IMR-90 (cell line): ENCODE results near the gene FAM20B. TPM values are rescaled to one million over a fixed set of nuclear protein-coding genes. Genes with fewer than 3 reads are reported as not detected.

Experiments
- ATAC-seq: fragments of 200-7000 bp; cut with Tn5 transposase; 2 replicates; pipeline ENCODE4 v1.9.1; 2020; ENCODE audit warnings: low read depth, mild to moderate bottlenecking, moderate library complexity
- BruUV-seq: library from RNA; stranded (reverse); fragments of 400-500 nt; replicated peaks from 2 replicates; lab custom pipeline; 2021; lab: Mats Ljungman, UMichigan
- CTCF ChIA-PET: fragments of 300-600 bp; formaldehyde crosslinking; extraction: SDS; loops from one replicate; lab custom pipeline; 2021; ENCODE audit warnings: antibody characterized with exemption; lab: Yijun Ruan, JAX
- POLR2A ChIA-PET: fragments of 300-600 bp; sonication (Branson Sonifier 250); formaldehyde crosslinking; loops from one replicate; lab custom pipeline; 2022; ENCODE audit warnings: antibody characterized with exemption; ENCODE audit not compliant: unreplicated experiment; lab: Charles Lee
- DNase-seq: peaks from one replicate; pipeline ENCODE4 v3.0.0; 2013
- H2AFZ ChIP-seq: replicated peaks from 2 replicates; pipeline ENCODE3; 2013; ENCODE audit warnings: low read length, mild to moderate bottlenecking; ENCODE audit not compliant: poor library complexity
- H2AK5ac ChIP-seq: 2 replicates; pipeline ENCODE4 v1.6.1; 2013; ENCODE audit warnings: low read depth, low read length, inconsistent platforms
- H2AK9ac ChIP-seq: replicated peaks from 2 replicates; pipeline ENCODE3; 2013; ENCODE audit warnings: mild to moderate bottlenecking, low read depth, low read length, moderate library complexity; ENCODE audit not compliant: poor library complexity
- H2BK120ac ChIP-seq: 2 replicates; pipeline ENCODE4 v1.6.1; 2013; ENCODE audit warnings: low read depth, low read length, inconsistent platforms
- H2BK15ac ChIP-seq: 3 replicates; pipeline ENCODE4 v1.6.1; 2013; ENCODE audit warnings: low read depth, low read length, inconsistent platforms
- H2BK20ac ChIP-seq: 2 replicates; pipeline ENCODE4 v1.6.1; 2013; ENCODE audit warnings: low read depth, mild to moderate bottlenecking, inconsistent platforms, low read length, moderate library complexity
- H2BK5ac ChIP-seq: 2 replicates; pipeline ENCODE4 v1.6.1; 2013; ENCODE audit warnings: mild to moderate bottlenecking, low read depth, low read length, inconsistent platforms; ENCODE audit not compliant: poor library complexity, severe bottlenecking
- H3K14ac ChIP-seq: replicated peaks from 2 replicates; pipeline ENCODE4 v1.6.1; 2013; ENCODE audit warnings: low read depth, low read length, inconsistent platforms
- H3K18ac ChIP-seq: 2 replicates; pipeline ENCODE4 v1.6.1; 2013; ENCODE audit warnings: low read depth, low read length, control low read depth
- H3K23ac ChIP-seq: 2 replicates; pipeline ENCODE4 v1.6.1; 2013; ENCODE audit warnings: low read depth, low read length, inconsistent platforms
- H3K27ac ChIP-seq: 2 replicates; pipeline ENCODE4 v1.5.1; 2013; ENCODE audit warnings: mild to moderate bottlenecking, control low read depth, low read length; ENCODE audit not compliant: insufficient read depth
- H3K27me3 ChIP-seq: 2 replicates; pipeline ENCODE4 v1.6.1; 2013; ENCODE audit warnings: low read length; ENCODE audit not compliant: control insufficient read depth, insufficient read depth
- H3K36me3 ChIP-seq: 2 replicates; pipeline ENCODE4 v1.6.1; 2013; ENCODE audit warnings: low read length, mixed read lengths; ENCODE audit not compliant: control insufficient read depth, insufficient read depth
- H3K4ac ChIP-seq: 2 replicates; pipeline ENCODE4 v1.6.1; 2013; ENCODE audit warnings: low read depth, low read length, inconsistent platforms
- H3K4me1 ChIP-seq: 2 replicates; pipeline ENCODE4 v1.6.1; 2013; ENCODE audit warnings: low read length, mixed read lengths; ENCODE audit not compliant: control insufficient read depth, insufficient read depth
- H3K4me2 ChIP-seq: 2 replicates; pipeline ENCODE4 v1.6.1; 2013; ENCODE audit warnings: low read depth, mild to moderate bottlenecking, control low read depth, low read length, moderate library complexity
- H3K4me3 ChIP-seq: 2 replicates; pipeline ENCODE4 v1.5.1; 2013; ENCODE audit warnings: low read depth, mild to moderate bottlenecking, control low read depth, low read length, moderate library complexity; ENCODE audit not compliant: insufficient read depth
- H3K56ac ChIP-seq: 2 replicates; pipeline ENCODE4 v1.6.1; 2013; ENCODE audit warnings: low read length, inconsistent platforms; ENCODE audit not compliant: insufficient read depth; ENCODE audit errors: extremely low read depth
- H3K79me1 ChIP-seq, 2 experiments: 2 replicates each; pipeline ENCODE4 v1.6.1; 2013; ENCODE audit warnings: low read length in 2 of 2, inconsistent platforms in 1 of 2, low read depth in 1 of 2
- H3K9ac ChIP-seq: 2 replicates; pipeline ENCODE4 v1.6.1; 2013; ENCODE audit warnings: low read depth, low read length, control low read depth
- H3K9me1 ChIP-seq: 2 replicates; pipeline ENCODE4 v1.6.1; 2013; ENCODE audit warnings: low read length, inconsistent platforms; ENCODE audit not compliant: insufficient read depth
- H3K9me3 ChIP-seq: 2 replicates; pipeline ENCODE4 v1.6.1; 2013; ENCODE audit warnings: low read length; ENCODE audit not compliant: control insufficient read depth, insufficient read depth
- H4K20me1 ChIP-seq: 2 replicates; pipeline ENCODE4 v1.6.1; 2013; ENCODE audit warnings: low read length, inconsistent platforms; ENCODE audit not compliant: insufficient read depth
- H4K5ac ChIP-seq: 2 replicates; pipeline ENCODE4 v1.6.1; 2013; ENCODE audit warnings: mild to moderate bottlenecking, low read depth, low read length, control low read depth
- H4K8ac ChIP-seq, 2 experiments: 2 replicates each; pipeline ENCODE4 v1.6.1; 2013; ENCODE audit warnings: low read depth in 2 of 2, low read length in 2 of 2, control low read depth in 1 of 2, inconsistent platforms in 1 of 2
- H4K91ac ChIP-seq: 2 replicates; pipeline ENCODE4 v1.6.1; 2013; ENCODE audit warnings: low read depth, low read length, inconsistent platforms; ENCODE audit not compliant: insufficient read depth
- BHLHE40 ChIP-seq: fragments of 150-350 bp; IDR thresholded peaks from 2 replicates; pipeline ENCODE4 v1.6.1; 2016; ENCODE audit warnings: mild to moderate bottlenecking, low read depth, low read length
- CEBPB ChIP-seq: IDR thresholded peaks from 2 replicates; pipeline ENCODE4 v1.6.1; 2012; ENCODE audit warnings: low read depth, low read length, improper control_type of control experiment
- CHD1 ChIP-seq: IDR thresholded peaks from 2 replicates; pipeline ENCODE4 v1.6.1; 2012; ENCODE audit warnings: low read depth, low read length, improper control_type of control experiment
- CTCF ChIP-seq: conservative IDR thresholded peaks from 2 replicates; pipeline ENCODE4 v1.5.1; 2012; ENCODE audit warnings: mild to moderate bottlenecking, low read depth, low read length, improper control_type of control experiment
- ELK1 ChIP-seq: fragments of 150-350 bp; IDR thresholded peaks from 2 replicates; pipeline ENCODE4 v1.6.1; 2016; ENCODE audit warnings: low read depth, mild to moderate bottlenecking, low read length, moderate library complexity, borderline replicate concordance
- MAFK ChIP-seq: IDR thresholded peaks from 2 replicates; pipeline ENCODE4 v1.6.1; 2012; ENCODE audit warnings: low read depth, low read length, improper control_type of control experiment
- MAZ ChIP-seq: IDR thresholded peaks from 2 replicates; pipeline ENCODE4 v1.6.1; 2012; ENCODE audit warnings: low read depth, mild to moderate bottlenecking, low read length, improper control_type of control experiment, moderate library complexity, borderline replicate concordance
- NFE2L2 ChIP-seq: fragments of 150-350 bp; IDR thresholded peaks from 2 replicates; pipeline ENCODE4 v1.6.1; 2016; ENCODE audit warnings: low read depth, mild to moderate bottlenecking, low read length
- POLR2A ChIP-seq: IDR thresholded peaks from 2 replicates; pipeline ENCODE4 v1.6.1; 2012; ENCODE audit warnings: mild to moderate bottlenecking, low read depth, low read length
- RAD21 ChIP-seq: IDR thresholded peaks from 2 replicates; pipeline ENCODE4 v1.6.1; 2012; ENCODE audit warnings: low read length, improper control_type of control experiment
- RCOR1 ChIP-seq: IDR thresholded peaks from 2 replicates; pipeline ENCODE4 v1.6.1; 2012; ENCODE audit warnings: mild to moderate bottlenecking, low read length, improper control_type of control experiment; ENCODE audit not compliant: insufficient replicate concordance
- RFX5 ChIP-seq: IDR thresholded peaks from 2 replicates; pipeline ENCODE4 v1.8.0; 2012; ENCODE audit warnings: low read depth, mild to moderate bottlenecking, low read length, moderate library complexity
- SMC3 ChIP-seq: fragments of 150-350 bp; IDR thresholded peaks from 2 replicates; pipeline ENCODE4 v1.6.1; 2016; ENCODE audit warnings: low read depth, mild to moderate bottlenecking, antibody characterized with exemption, low read length, moderate library complexity
- USF2 ChIP-seq: fragments of 150-350 bp; IDR thresholded peaks from 2 replicates; pipeline ENCODE4 v1.6.1; 2017; ENCODE audit warnings: mild to moderate bottlenecking, antibody characterized with exemption, low read length, low read depth
- WGBS, 2 experiments: methylation state at CpG; one replicate each; pipeline versions ENCODE4 v1.1.5 to v1.1.7; 2013; ENCODE audit warnings: missing lambda C conversion rate in 2 of 2; ENCODE audit not compliant: insufficient read length in 1 of 2; ENCODE audit errors: extremely low coverage in 2 of 2; 5-methylcytosine and 5-hydroxymethylcytosine counted together
- dilution Hi-C: fragments of 300-500 bp; cut with HindIII; formaldehyde crosslinking; loops from one replicate; pipeline ENCODE4 v1.14.3; 2018; ENCODE audit warnings: low sequenced_read_pairs; ENCODE audit not compliant: unreplicated experiment
- in situ Hi-C: fragments of 300-500 bp; cut with MboI; formaldehyde crosslinking; loops from 3 replicates; pipeline ENCODE4 v1.14.3; 2019; ENCODE audit warnings: low sequenced_read_pairs, inconsistent platforms, mixed read lengths
- intact Hi-C: fragments of 100-400 bp; cut with micrococcal nuclease; formaldehyde crosslinking; loops from 2 replicates; pipeline ENCODE4 v1.10.0; 2022
- polyA plus RNA-seq, 3 experiments: library from polyadenylated mRNA; depleted of rRNA; stranded (reverse); fragments of >200 nt; gene quantifications; 2 replicates each; pipeline ENCODE4 v1.2.3, GENCODE V29; 2012; ENCODE audit warnings: low replicate concordance in 1 of 3
- total RNA-seq: library from RNA; depleted of rRNA; stranded (reverse); fragments of >200 nt; gene quantifications from 2 replicates; pipeline ENCODE4 v1.2.3, GENCODE V29; 2012

The FAM20B gene
- total and polyA plus RNA-seq, 2 of the 4 experiments (the other 2 are of a cell fraction): 17.1 to 38.4 TPM

- Histone ChIP-seq H3K4ac (peak overlapping the region; percentile 13; the same call in 1 of the 2 replicates), H4K5ac (no peak overlapping the region), H3K4me2 (no peak overlapping the region), H3K56ac (no peak overlapping the region), H2AK5ac (0 out of 2 replicates have a peak overlapping the region, but pooled peaks have one; percentile 19), H3K18ac (no peak overlapping the region), H2AK9ac (no peak overlapping the region), H3K9me3 (no peaks in the 10 kb centered on the region), H3K27me3 (no peaks in the 10 kb centered on the region), H3K27ac (no peak overlapping the region), H3K4me1 (peaks cover 11% of the 10 kb centered on the region), H3K79me1 (peaks cover 29 to 45% of the 10 kb centered on the region in 2 experiments), H2BK5ac (no peak overlapping the region), H3K36me3 (no peaks in the 10 kb centered on the region), H3K9me1 (peaks cover 11% of the 10 kb centered on the region), H3K23ac (no peak overlapping the region), H3K9ac (no peak overlapping the region), H2BK20ac (no peak overlapping the region), H4K20me1 (peaks cover 28% of the 10 kb centered on the region), H4K8ac (no peak overlapping the region), H3K14ac (no peak overlapping the region), H3K4me3 (no peak overlapping the region), H2BK120ac (no peak overlapping the region), H4K91ac (no peak overlapping the region), H2BK15ac (no peak overlapping the region; the same call in 2 of the 3 replicates), H2AFZ (no peak overlapping the region)
- WGBS, 2 experiments: 100% methylated on average over 5 of the region's 8 CpGs; no CpG with 5 or more reads in 1 of the 2 experiments
- ChIA-PET POLR2A (no interaction called here), CTCF (no interaction called here)
- in situ Hi-C loops: no loop called here
- dilution Hi-C loops: no loop called here
- ATAC-seq (no peak), DNase-seq (no peak)
- intact Hi-C loops: no loop called here
- TF ChIP-seq CTCF: no peak
- no peak for TF ChIP-seq RAD21
- TF ChIP-seq MAFK: no peak
- TF ChIP-seq SMC3: no peak
- no peak for TF ChIP-seq POLR2A
- no peak for TF ChIP-seq NFE2L2
- no peak for TF ChIP-seq MAZ
- no peak for TF ChIP-seq RFX5
- TF ChIP-seq CEBPB: no peak
- TF ChIP-seq ELK1: no peak
- TF ChIP-seq RCOR1: no peak
- no peak for TF ChIP-seq CHD1
- no peak for TF ChIP-seq USF2
- no peak for TF ChIP-seq BHLHE40
- no TSS peak for BruUV-seq
Measured at GRCh38 chr1:179042087-179042486, 16.4 kb downstream of the FAM20B start.
